ENCODE measurements around the gene TTC24. TPM values are rescaled to one million over a fixed set of nuclear protein-coding genes. Genes with fewer than 3 reads are reported as not detected.

The TTC24 gene
- polyA plus RNA-seq, 10 donors = 0.18 to 0.94 (median 0.40) TPM; not detected in 2

Other genes starting within 250 kb of the TTC24 start
- gene CCT3, start 241.4 kb upstream of the TTC24 start, polyA plus RNA-seq (ENCODE audit: insufficient read length in 10 of 10) = 100 to 1,000 TPM; 215 to 259 (median 241) TPM
- gene TSACC, start 241.2 kb upstream of the TTC24 start, polyA plus RNA-seq (ENCODE audit: insufficient read length in 10 of 10) = 1 to 10 TPM in 3 of 10 donors, under 1 TPM in 7; 0.31 to 1.8 (median 0.81) TPM
- under 1 TPM in 2 of 10 donors, not detected in 8; 0.15 TPM for gene RHBG, start 210.5 kb upstream of the TTC24 start, polyA plus RNA-seq (ENCODE audit: insufficient read length in 10 of 10)
- gene MEF2D, start 78.9 kb upstream of the TTC24 start, polyA plus RNA-seq (ENCODE audit: insufficient read length in 10 of 10) = 10 to 100 TPM; 37.3 to 66.8 (median 59.9) TPM
- 10 to 100 TPM in 2 of 10 donors, 1 to 10 TPM in 8; 5.3 to 11.5 (median 7.3) TPM for gene IQGAP3, start 7.2 kb upstream of the TTC24 start, polyA plus RNA-seq (ENCODE audit: insufficient read length in 10 of 10)
- 10 to 100 TPM; 23.5 to 38.4 (median 28.9) TPM for gene NAXE, start 12.1 kb downstream of the TTC24 start, polyA plus RNA-seq (ENCODE audit: insufficient read length in 10 of 10)
- gene GPATCH4, start 21.8 kb downstream of the TTC24 start, polyA plus RNA-seq (ENCODE audit: insufficient read length in 10 of 10) = 10 to 100 TPM; 23.4 to 36.7 (median 29.4) TPM
- under 1 TPM in 8 of 10 donors, not detected in 2; 0.13 to 0.98 (median 0.27) TPM for gene HAPLN2, start 39.7 kb downstream of the TTC24 start, polyA plus RNA-seq (ENCODE audit: insufficient read length in 10 of 10)
- 1 to 10 TPM; 1.7 to 5.7 (median 2.1) TPM for gene BCAN, start 62.4 kb downstream of the TTC24 start, polyA plus RNA-seq (ENCODE audit: insufficient read length in 10 of 10)
- gene NES, start 97.7 kb downstream of the TTC24 start, polyA plus RNA-seq (ENCODE audit: insufficient read length in 10 of 10) = 1,000 to 10,000 TPM in 1 of 10 donors, 100 to 1,000 TPM in 9; 584 to 1,081 (median 826) TPM
- 100 to 1,000 TPM; 191 to 363 (median 287) TPM for gene CRABP2, start 125.9 kb downstream of the TTC24 start, polyA plus RNA-seq (ENCODE audit: insufficient read length in 10 of 10)
- 10 to 100 TPM; 13.7 to 27.2 (median 18.3) TPM for gene METTL25B, start 148.7 kb downstream of the TTC24 start, polyA plus RNA-seq (ENCODE audit: insufficient read length in 10 of 10)
- 10 to 100 TPM; 20.9 to 28.4 (median 25.2) TPM for gene ISG20L2, start 149.0 kb downstream of the TTC24 start, polyA plus RNA-seq (ENCODE audit: insufficient read length in 10 of 10)
- gene MRPL24, start 161.4 kb downstream of the TTC24 start, polyA plus RNA-seq (ENCODE audit: insufficient read length in 10 of 10) = 10 to 100 TPM; 58.4 to 72.1 (median 65.6) TPM
- gene HDGF, start 172.0 kb downstream of the TTC24 start, polyA plus RNA-seq (ENCODE audit: insufficient read length in 10 of 10) = 100 to 1,000 TPM; 117 to 171 (median 142) TPM
- 10 to 100 TPM; 49.9 to 78.1 (median 64.9) TPM for gene PRCC, start 187.8 kb downstream of the TTC24 start, polyA plus RNA-seq (ENCODE audit: insufficient read length in 10 of 10)
- 1 to 10 TPM in 1 of 10 donors, under 1 TPM in 9; 0.24 to 1.8 (median 0.67) TPM for gene SH2D2A, start 237.1 kb downstream of the TTC24 start, polyA plus RNA-seq (ENCODE audit: insufficient read length in 10 of 10)